NCI-H1105 treated with DMSO at 0.1 percent for 48 hours (cell line): ENCODE measurements around the gene OR52I1.

ENCODE experiments used
- DNase-seq: peaks from one replicate; lab custom pipeline; 2025; lab: John Stamatoyannopoulos, UW

The OR52I1 gene

DNA sequence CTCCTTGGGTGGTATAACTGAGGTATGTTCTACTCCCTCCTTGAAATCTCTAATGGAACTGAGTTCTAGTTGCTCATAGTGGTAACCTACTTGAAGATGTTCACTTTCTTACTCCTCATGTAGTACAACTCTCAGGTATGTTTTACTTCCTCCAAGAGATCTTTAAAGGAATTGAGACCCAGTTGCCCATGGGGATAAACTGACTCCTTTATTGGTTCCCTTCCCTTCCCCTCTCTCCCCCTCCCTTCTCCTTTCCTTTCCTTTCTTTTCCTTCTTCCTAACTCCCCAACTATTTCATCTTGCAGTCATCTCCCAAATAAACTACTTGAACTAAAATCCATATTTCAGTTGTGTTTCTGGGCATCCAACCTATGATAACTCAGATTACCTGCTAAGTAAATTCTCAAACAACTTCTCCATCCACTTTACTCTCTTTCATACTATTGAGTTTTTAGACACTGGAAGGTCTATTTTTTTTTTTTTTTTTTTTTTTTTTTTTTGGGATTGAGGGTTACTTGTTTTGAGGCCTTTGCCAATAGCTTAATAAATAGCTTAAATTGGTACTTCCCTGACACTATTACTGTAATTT is 22.1 kb downstream of the OR52I1 start:
- DNase-seq: no peak

DNA sequence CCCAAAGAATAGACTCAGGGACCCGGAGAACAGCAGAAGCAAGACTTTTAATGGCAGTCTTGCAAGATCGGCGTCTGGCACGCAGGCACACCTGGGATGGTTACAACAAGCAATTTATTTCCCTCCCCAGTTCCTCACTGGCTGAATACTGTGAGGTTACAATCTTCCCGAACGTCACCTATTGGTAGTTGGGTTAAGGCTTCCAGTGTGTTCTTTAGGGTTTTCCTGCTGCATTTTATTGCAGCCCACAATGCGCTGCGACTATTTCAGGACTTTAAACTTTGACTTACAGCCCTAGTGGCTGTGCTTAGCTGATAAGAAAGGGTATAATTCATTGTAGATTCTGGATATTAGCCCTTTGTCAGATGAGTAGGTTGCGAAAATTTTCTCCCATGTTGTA is 25.7 kb downstream of the OR52I1 start:
- DNase-seq: no peak

DNA sequence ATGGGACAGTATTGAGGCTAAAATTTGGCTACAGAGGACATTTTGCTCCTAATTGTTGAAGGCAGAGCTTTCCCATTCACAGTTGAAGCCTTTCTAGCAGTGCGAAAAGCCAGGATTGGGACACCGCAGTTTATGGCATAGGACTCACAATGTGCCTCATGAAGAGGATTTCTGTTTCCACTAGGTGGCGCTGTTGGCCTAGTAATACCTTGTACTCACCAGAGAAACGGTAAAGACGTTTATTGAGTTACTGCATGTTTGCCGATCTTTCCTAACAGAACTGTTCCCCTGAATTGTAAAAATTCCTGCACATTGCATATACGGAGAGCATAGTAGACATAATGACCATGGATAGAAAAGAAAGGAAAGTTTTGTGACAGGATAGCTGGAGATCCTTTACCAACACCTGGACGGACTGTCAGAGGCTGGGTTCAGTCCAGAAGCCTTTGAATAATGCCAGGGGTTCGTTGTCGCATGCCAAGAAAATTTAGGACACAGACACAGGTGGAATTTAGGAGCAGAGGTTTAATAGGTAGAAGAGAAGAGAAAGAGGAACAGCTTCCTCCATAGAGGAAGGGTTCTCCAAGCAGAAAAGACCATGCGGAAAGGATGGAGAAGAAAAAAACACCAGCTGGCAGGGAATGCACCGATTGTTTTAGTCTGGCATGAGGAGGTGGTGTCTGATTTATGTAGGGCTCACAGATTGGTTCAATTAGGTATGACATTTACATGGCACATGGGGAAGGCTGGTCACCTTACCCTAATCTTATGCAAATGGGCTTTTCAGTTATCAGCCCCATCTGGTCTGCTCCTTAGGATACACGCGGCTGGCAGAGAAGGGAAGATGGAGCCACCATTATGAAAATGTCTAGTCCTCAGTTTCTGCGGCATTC is 32.6 kb downstream of the OR52I1 start:
- DNase-seq: peak; percentile 80

DNA sequence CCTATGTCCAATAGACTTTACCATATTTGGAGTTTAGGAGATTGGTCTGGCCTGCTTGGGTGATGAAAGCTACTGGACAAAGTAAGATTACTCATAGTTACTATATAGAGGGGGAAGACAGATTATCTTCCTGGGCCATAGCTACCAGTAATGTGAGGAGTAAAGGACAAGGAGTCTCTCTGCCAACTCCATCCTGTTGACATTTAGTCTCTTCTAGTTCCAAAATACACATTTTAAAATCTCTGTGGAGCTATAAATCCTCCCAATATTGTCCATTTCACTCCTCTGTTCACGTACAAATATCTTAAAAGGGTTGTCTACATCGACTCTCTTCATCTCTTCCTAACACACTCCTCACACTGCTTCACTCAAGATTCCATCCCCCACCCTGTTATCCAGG is 42.3 kb downstream of the OR52I1 start:
- no peak for DNase-seq

DNA sequence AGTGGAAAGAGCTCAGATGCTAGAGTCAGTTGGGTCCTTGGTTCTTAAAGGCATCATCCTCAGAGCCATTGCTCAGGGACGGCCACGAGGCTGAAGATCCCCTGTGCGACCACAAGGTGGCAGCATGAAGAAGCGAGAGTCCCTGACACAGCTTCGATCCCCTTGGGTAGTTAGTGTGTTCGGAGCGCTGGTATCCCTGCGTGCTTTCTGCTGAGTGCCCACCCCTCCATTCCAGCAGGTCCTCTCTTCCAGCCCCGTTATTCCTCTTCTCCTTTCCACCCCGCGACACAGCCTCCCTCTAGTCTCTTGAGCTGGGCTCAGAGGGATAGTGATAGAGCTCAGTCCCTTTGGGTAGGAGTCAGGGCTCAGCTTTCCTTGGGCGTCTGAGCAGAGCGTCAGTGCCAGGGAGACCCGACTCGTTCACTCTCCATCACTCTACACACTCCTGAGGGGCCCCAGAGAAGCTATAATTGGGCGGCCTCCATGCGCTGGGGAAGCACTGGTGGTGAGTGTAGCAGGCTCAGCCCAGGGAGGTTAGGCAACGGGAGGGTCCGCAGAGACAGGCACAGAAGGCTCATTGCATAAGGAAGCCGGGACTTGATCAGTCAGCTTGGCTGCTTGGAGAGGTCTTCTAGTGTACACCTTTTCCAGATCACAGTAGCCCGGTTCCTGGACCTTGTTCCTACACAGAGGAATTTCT is 43.3 kb downstream of the OR52I1 start, which contains the start of gene OR51D1:
OR51D1 (plus strand) TSS at position 516 of the 700 bp plus-strand sequence. CDS start 2,314 bp downstream, outside the sequence.
- DNase-seq: peak; percentile 79

DNA sequence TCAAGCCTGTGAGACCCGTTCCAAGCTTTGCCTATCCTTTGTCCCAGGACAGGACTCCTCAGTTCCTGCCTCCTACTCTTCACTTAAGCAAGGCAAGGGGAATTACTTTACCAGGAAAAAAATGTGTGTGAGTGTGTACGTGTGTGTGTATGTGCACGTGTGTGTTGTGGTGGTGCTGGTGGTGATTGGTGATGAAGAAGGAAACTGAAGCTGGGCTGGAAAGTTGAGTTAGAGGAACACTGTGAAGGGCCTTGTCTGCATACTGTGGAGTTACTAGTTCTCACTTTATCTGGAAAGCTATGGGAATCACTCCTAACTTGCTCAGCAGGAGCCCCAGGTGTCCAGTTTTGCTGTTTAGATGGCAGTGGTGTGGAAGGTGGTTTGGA is 43.8 kb downstream of the OR52I1 start:
- no peak for DNase-seq

DNA sequence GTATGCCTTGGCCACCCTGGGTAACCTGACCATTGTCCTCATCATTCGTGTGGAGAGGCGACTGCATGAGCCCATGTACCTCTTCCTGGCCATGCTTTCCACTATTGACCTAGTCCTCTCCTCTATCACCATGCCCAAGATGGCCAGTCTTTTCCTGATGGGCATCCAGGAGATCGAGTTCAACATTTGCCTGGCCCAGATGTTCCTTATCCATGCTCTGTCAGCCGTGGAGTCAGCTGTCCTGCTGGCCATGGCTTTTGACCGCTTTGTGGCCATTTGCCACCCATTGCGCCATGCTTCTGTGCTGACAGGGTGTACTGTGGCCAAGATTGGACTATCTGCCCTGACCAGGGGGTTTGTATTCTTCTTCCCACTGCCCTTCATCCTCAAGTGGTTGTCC is 46.1 kb downstream of the OR52I1 start:
- DNase-seq: no peak

DNA sequence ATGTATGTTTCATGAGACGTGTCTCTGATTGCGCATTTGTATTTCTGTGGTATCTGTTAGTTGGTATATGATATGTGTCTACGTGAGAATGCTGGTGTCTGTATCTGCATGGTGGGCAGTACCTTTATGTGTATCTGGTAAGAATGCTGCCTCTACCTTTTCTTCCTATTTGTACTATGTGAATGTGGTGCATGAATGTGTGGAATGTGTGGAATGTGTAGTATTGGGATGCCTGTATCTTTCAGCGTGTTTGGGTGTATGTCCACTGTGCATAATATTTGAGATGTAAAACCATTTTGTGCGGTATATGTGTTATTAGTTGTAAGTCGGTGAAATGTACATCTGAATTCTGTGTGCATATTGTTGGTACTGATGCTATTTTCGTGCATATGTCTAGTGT is 47.7 kb downstream of the OR52I1 start:
- no peak for DNase-seq

DNA sequence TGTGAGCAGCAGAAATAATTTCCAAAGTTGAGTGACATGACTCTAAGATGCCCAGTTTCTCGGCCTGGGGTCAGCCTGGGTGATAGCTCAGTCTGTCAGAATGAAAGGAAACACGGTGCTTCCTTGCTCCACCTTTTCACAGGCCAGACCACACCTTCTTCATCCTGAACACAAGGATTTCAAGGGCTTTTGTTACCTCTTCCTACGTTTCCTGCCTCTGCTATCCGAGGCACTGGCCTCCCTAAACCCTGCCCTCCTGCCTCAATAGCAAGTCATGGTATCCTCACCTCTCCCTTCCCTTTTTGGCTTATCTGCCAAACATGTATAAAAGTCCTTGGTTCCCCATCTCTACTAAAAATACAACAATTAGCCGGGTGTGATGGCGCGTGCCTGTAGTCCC is 48.2 kb downstream of the OR52I1 start:
- DNase-seq: no peak

DNA sequence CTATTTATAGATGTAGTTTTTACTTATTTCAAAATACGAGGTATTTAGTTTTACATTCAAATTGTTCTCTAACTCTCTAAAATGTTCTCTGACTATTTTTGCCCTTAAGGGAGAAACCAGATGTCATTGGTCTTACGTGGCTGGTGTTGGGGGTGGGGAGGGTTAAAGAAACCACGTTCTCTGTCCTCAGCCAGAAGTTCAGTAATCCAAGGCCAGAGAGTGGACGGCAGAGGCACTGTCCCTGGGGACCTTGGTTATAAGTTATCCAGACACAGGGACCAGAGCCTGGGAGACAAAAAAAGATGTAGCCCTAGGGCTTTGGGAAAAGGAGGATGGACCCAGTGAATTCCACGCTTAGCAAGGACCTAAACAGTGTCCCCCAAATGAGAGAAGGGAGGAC is 49.2 kb downstream of the OR52I1 start:
- no peak for DNase-seq

DNA sequence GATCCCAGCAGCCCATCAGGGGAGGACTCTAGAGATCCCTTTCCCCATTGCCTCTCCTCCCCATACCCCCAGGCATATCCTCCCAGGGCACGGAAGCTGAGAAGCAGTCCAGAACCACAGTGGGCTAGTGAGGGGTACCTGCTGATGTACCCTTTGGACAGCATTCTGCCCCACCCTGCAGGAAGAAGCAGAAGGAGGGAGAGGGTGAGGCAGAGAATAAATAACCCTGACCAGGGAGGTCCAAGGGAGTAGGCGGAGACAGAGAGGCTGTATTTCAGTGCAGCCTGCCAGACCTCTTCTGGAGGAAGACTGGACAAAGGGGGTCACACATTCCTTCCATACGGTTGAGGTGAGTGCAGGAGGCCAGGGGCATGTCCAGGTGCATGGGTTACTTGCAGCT is 49.8 kb downstream of the OR52I1 start, which contains the start of gene OR51E1:
OR51E1 (plus strand) TSS at position 301 of the 400 bp plus-strand sequence. CDS start 8,545 bp downstream, outside the sequence.
- DNase-seq: no peak

DNA sequence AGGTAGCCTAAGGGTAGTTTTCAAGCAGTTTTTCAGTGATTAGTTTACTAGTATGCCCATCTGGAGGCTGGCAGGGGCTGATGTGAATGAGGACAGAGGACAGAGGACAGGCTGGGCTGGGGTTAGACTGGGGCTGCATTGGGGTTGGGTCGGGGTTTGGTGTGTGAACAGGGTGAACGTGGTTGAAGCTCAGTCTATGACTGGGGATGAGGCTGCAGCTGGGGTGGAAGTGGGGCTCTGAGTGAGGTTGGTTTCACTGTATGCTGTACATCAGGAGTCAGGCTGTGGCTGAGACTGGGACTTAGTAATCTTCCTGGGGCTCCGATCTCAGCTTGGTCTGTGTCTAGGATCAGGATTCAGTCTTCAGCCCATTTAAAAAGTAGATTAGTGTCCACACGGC is 50.4 kb downstream of the OR52I1 start:
- no peak for DNase-seq
